Measurements from ENCODE around the gene RAPGEF2. TPM values are rescaled to one million over a fixed set of nuclear protein-coding genes. Genes with fewer than 3 reads are reported as not detected.
"Not testable (repeated sequence)": the region's sequence is repeated elsewhere in the genome, so short reads cannot be mapped to it uniquely, and the experiment has no call there.

Gene RAPGEF2
- polyA plus RNA-seq, 1 experiment = 19.6 TPM

DNA sequence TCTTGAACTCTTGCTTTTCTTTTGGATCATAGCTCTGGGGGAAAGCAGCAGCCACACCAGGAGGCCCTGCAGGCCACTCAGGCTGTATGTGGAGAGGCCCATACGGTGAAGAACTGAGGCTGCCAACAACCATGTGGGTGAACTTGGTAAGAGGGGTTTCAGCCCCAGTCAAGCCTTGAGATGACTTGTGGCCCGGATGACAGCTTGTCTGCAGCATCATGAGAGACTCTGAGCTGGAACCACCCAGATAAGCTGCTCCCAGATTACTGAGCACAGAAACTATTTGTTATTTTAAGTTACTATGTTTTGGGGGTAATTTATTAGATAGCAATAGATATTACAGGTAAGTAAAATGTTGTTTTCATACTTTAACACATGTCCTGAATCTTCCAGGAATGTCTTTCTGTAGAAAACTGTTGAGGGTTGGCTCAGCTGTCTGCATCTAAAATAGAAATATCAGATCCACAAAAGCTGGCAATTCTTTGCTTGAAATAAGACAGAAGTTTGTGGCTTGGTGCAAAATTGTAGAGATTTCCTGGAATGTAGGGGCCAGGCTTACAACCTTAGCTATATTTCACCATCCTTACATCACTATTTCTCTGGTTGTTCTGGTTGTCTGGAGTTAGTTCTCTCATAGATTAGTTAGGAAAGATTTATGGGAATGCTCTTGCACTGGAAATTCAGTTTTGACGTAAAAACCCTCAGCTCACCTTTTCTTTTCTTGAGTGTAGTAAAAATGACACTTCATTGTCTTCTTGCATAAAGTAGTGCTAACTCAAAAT is 272.1 kb downstream of the RAPGEF2 start:
- ChIA-PET POLR2A (interaction anchor here (0.5 kb wide), 1 partner anchor 137 kb away, joined by 3 read pairs; no protein-coding TSS in a partner anchor), CTCF (interaction anchor here (0.6 to 1.0 kb wide), 4 partner anchors 14 to 172 kb away, joined by 3 read pairs; no protein-coding TSS in a partner anchor)
- Histone ChIP-seq H3K4me3 (ENCODE audit: low read depth, low read length) (no peak overlapping the region), H3K36me3 (ENCODE audit: control insufficient read depth, insufficient read depth, low read length) (no peaks in the 10 kb centered on the region), H3K27me3 (ENCODE audit: control insufficient read depth, insufficient read depth, low read length) (no peaks in the 10 kb centered on the region)
- TF ChIP-seq, protein P1, sequence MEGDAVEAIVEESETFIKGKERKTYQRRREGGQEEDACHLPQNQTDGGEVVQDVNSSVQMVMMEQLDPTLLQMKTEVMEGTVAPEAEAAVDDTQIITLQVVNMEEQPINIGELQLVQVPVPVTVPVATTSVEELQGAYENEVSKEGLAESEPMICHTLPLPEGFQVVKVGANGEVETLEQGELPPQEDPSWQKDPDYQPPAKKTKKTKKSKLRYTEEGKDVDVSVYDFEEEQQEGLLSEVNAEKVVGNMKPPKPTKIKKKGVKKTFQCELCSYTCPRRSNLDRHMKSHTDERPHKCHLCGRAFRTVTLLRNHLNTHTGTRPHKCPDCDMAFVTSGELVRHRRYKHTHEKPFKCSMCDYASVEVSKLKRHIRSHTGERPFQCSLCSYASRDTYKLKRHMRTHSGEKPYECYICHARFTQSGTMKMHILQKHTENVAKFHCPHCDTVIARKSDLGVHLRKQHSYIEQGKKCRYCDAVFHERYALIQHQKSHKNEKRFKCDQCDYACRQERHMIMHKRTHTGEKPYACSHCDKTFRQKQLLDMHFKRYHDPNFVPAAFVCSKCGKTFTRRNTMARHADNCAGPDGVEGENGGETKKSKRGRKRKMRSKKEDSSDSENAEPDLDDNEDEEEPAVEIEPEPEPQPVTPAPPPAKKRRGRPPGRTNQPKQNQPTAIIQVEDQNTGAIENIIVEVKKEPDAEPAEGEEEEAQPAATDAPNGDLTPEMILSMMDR (IDR thresholded peaks at IDR 0.05; ENCODE audit: insufficient read depth, low read depth, low read length) = no peak
- peak; percentile 49 for DNase-seq (ENCODE audit: low read depth)

- no peak for DNase-seq (ENCODE audit: low read depth)
- TF ChIP-seq, protein P1 (IDR thresholded peaks at IDR 0.05; ENCODE audit: insufficient read depth, low read depth, low read length) = no peak
- ChIA-PET CTCF (interaction anchor here (1.1 kb wide), 1 partner anchor 8 kb away, joined by 3 read pairs; no protein-coding TSS in a partner anchor), POLR2A (no interaction called here)
- no peak overlapping the region for H3K4me3 ChIP-seq (ENCODE audit: low read depth, low read length)
- H3K36me3 ChIP-seq (ENCODE audit: control insufficient read depth, insufficient read depth, low read length) = no peaks in the 10 kb centered on the region
- no peaks in the 10 kb centered on the region for H3K27me3 ChIP-seq (ENCODE audit: control insufficient read depth, insufficient read depth, low read length)
Observed at GRCh38 chr4:159376289-159376688, 273.4 kb downstream of the RAPGEF2 start.

- Histone ChIP-seq H3K27me3 (ENCODE audit: control insufficient read depth, insufficient read depth, low read length) (no peaks in the 10 kb centered on the region), H3K36me3 (ENCODE audit: control insufficient read depth, insufficient read depth, low read length) (no peaks in the 10 kb centered on the region), H3K4me3 (ENCODE audit: low read depth, low read length) (no peak overlapping the region)
- POLR2A ChIA-PET = no interaction called here
- CTCF ChIA-PET = no interaction called here
- no peak for DNase-seq (ENCODE audit: low read depth)
- TF ChIP-seq, protein P1 (IDR thresholded peaks at IDR 0.05; ENCODE audit: insufficient read depth, low read depth, low read length) = no peak
Observed at GRCh38 chr4:159378056-159378616, 275.3 kb downstream of the RAPGEF2 start.

GRCh38 chr4:159379064-159379463 is 276.2 kb downstream of the RAPGEF2 start:
- H3K36me3 ChIP-seq (ENCODE audit: control insufficient read depth, insufficient read depth, low read length); DNase-seq (ENCODE audit: low read depth); H3K27me3 ChIP-seq (ENCODE audit: control insufficient read depth, insufficient read depth, low read length); H3K4me3 ChIP-seq (ENCODE audit: low read depth, low read length); POLR2A ChIA-PET: not testable (repeated sequence)
- CTCF ChIA-PET = interaction anchor here (0.6 kb wide), 1 partner anchor 23 kb away, joined by 3 read pairs; no protein-coding TSS in a partner anchor

DNA sequence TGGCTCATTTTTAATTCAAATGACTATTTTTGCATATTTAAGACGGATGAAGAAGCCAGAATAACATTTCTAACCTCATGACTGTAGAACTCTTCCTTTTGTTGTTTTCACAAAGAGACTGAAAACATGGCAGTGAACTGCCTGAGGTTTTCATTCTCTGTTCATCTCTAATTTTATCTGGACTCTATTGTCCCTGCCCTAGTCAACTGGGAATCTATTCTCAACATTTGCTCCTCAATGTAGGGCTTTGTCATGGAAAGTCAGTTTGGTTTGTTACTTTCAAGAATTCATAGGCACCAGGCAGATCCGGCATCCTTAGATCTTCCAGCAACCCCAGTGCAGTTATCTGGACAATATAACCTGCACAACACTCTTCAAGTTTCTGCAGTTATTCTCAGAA is 277.0 kb downstream of the RAPGEF2 start:
- ChIA-PET CTCF (no interaction called here), POLR2A (no interaction called here)

More for the DNA sequence above, 277.0 kb downstream of the RAPGEF2 start:
- DNase-seq (ENCODE audit: low read depth) = no peak
- no peaks in the 10 kb centered on the region for H3K27me3 ChIP-seq (ENCODE audit: control insufficient read depth, insufficient read depth, low read length)
- TF ChIP-seq, protein P1 (IDR thresholded peaks at IDR 0.05; ENCODE audit: insufficient read depth, low read depth, low read length) = no peak
- no peaks in the 10 kb centered on the region for H3K36me3 ChIP-seq (ENCODE audit: control insufficient read depth, insufficient read depth, low read length)
- H3K4me3 ChIP-seq (ENCODE audit: low read depth, low read length) = no peak overlapping the region
